IMR-90 (cell line): ENCODE data around the gene TRIM41. TPM values are rescaled to one million over a fixed set of nuclear protein-coding genes. Genes with fewer than 3 reads are reported as not detected.

Experiments used
- ATAC-seq: fragments of 200-7000 bp; cut with Tn5 transposase; 2 replicates; pipeline ENCODE4 v1.9.1; 2020; ENCODE audit warnings: low read depth, mild to moderate bottlenecking, moderate library complexity
- BruUV-seq: library from RNA; stranded (reverse); fragments of 400-500 nt; replicated peaks from 2 replicates; lab custom pipeline; 2021; lab: Mats Ljungman, UMichigan
- CTCF ChIA-PET: fragments of 300-600 bp; formaldehyde crosslinking; extraction: SDS; loops from one replicate; lab custom pipeline; 2021; ENCODE audit warnings: antibody characterized with exemption; lab: Yijun Ruan, JAX
- POLR2A ChIA-PET: fragments of 300-600 bp; sonication (Branson Sonifier 250); formaldehyde crosslinking; loops from one replicate; lab custom pipeline; 2022; ENCODE audit warnings: antibody characterized with exemption; ENCODE audit not compliant: unreplicated experiment; lab: Charles Lee
- DNase-seq: peaks from one replicate; pipeline ENCODE4 v3.0.0; 2013
- H2AFZ ChIP-seq: replicated peaks from 2 replicates; pipeline ENCODE3; 2013; ENCODE audit warnings: low read length, mild to moderate bottlenecking; ENCODE audit not compliant: poor library complexity
- H2AK5ac ChIP-seq: 2 replicates; pipeline ENCODE4 v1.6.1; 2013; ENCODE audit warnings: low read depth, low read length, inconsistent platforms
- H2AK9ac ChIP-seq: replicated peaks from 2 replicates; pipeline ENCODE3; 2013; ENCODE audit warnings: mild to moderate bottlenecking, low read depth, low read length, moderate library complexity; ENCODE audit not compliant: poor library complexity
- H2BK120ac ChIP-seq: 2 replicates; pipeline ENCODE4 v1.6.1; 2013; ENCODE audit warnings: low read depth, low read length, inconsistent platforms
- H2BK15ac ChIP-seq: 3 replicates; pipeline ENCODE4 v1.6.1; 2013; ENCODE audit warnings: low read depth, low read length, inconsistent platforms
- H2BK20ac ChIP-seq: 2 replicates; pipeline ENCODE4 v1.6.1; 2013; ENCODE audit warnings: low read depth, mild to moderate bottlenecking, inconsistent platforms, low read length, moderate library complexity
- H2BK5ac ChIP-seq: 2 replicates; pipeline ENCODE4 v1.6.1; 2013; ENCODE audit warnings: mild to moderate bottlenecking, low read depth, low read length, inconsistent platforms; ENCODE audit not compliant: poor library complexity, severe bottlenecking
- H3K14ac ChIP-seq: replicated peaks from 2 replicates; pipeline ENCODE4 v1.6.1; 2013; ENCODE audit warnings: low read depth, low read length, inconsistent platforms
- H3K18ac ChIP-seq: 2 replicates; pipeline ENCODE4 v1.6.1; 2013; ENCODE audit warnings: low read depth, low read length, control low read depth
- H3K23ac ChIP-seq: 2 replicates; pipeline ENCODE4 v1.6.1; 2013; ENCODE audit warnings: low read depth, low read length, inconsistent platforms
- H3K27ac ChIP-seq: 2 replicates; pipeline ENCODE4 v1.5.1; 2013; ENCODE audit warnings: mild to moderate bottlenecking, control low read depth, low read length; ENCODE audit not compliant: insufficient read depth
- H3K27me3 ChIP-seq: 2 replicates; pipeline ENCODE4 v1.6.1; 2013; ENCODE audit warnings: low read length; ENCODE audit not compliant: control insufficient read depth, insufficient read depth
- H3K36me3 ChIP-seq: 2 replicates; pipeline ENCODE4 v1.6.1; 2013; ENCODE audit warnings: low read length, mixed read lengths; ENCODE audit not compliant: control insufficient read depth, insufficient read depth
- H3K4ac ChIP-seq: 2 replicates; pipeline ENCODE4 v1.6.1; 2013; ENCODE audit warnings: low read depth, low read length, inconsistent platforms
- H3K4me1 ChIP-seq: 2 replicates; pipeline ENCODE4 v1.6.1; 2013; ENCODE audit warnings: low read length, mixed read lengths; ENCODE audit not compliant: control insufficient read depth, insufficient read depth
- H3K4me2 ChIP-seq: 2 replicates; pipeline ENCODE4 v1.6.1; 2013; ENCODE audit warnings: low read depth, mild to moderate bottlenecking, control low read depth, low read length, moderate library complexity
- H3K4me3 ChIP-seq: 2 replicates; pipeline ENCODE4 v1.5.1; 2013; ENCODE audit warnings: low read depth, mild to moderate bottlenecking, control low read depth, low read length, moderate library complexity; ENCODE audit not compliant: insufficient read depth
- H3K56ac ChIP-seq: 2 replicates; pipeline ENCODE4 v1.6.1; 2013; ENCODE audit warnings: low read length, inconsistent platforms; ENCODE audit not compliant: insufficient read depth; ENCODE audit errors: extremely low read depth
- H3K79me1 ChIP-seq, 2 experiments: 2 replicates each; pipeline ENCODE4 v1.6.1; 2013; ENCODE audit warnings: low read length in 2 of 2, inconsistent platforms in 1 of 2, low read depth in 1 of 2
- H3K9ac ChIP-seq: 2 replicates; pipeline ENCODE4 v1.6.1; 2013; ENCODE audit warnings: low read depth, low read length, control low read depth
- H3K9me1 ChIP-seq: 2 replicates; pipeline ENCODE4 v1.6.1; 2013; ENCODE audit warnings: low read length, inconsistent platforms; ENCODE audit not compliant: insufficient read depth
- H3K9me3 ChIP-seq: 2 replicates; pipeline ENCODE4 v1.6.1; 2013; ENCODE audit warnings: low read length; ENCODE audit not compliant: control insufficient read depth, insufficient read depth
- H4K20me1 ChIP-seq: 2 replicates; pipeline ENCODE4 v1.6.1; 2013; ENCODE audit warnings: low read length, inconsistent platforms; ENCODE audit not compliant: insufficient read depth
- H4K5ac ChIP-seq: 2 replicates; pipeline ENCODE4 v1.6.1; 2013; ENCODE audit warnings: mild to moderate bottlenecking, low read depth, low read length, control low read depth
- H4K8ac ChIP-seq, 2 experiments: 2 replicates each; pipeline ENCODE4 v1.6.1; 2013; ENCODE audit warnings: low read depth in 2 of 2, low read length in 2 of 2, control low read depth in 1 of 2, inconsistent platforms in 1 of 2
- H4K91ac ChIP-seq: 2 replicates; pipeline ENCODE4 v1.6.1; 2013; ENCODE audit warnings: low read depth, low read length, inconsistent platforms; ENCODE audit not compliant: insufficient read depth
- BHLHE40 ChIP-seq: fragments of 150-350 bp; IDR thresholded peaks from 2 replicates; pipeline ENCODE4 v1.6.1; 2016; ENCODE audit warnings: mild to moderate bottlenecking, low read depth, low read length
- CTCF ChIP-seq: conservative IDR thresholded peaks from 2 replicates; pipeline ENCODE4 v1.5.1; 2012; ENCODE audit warnings: mild to moderate bottlenecking, low read depth, low read length, improper control_type of control experiment
- MAZ ChIP-seq: IDR thresholded peaks from 2 replicates; pipeline ENCODE4 v1.6.1; 2012; ENCODE audit warnings: low read depth, mild to moderate bottlenecking, low read length, improper control_type of control experiment, moderate library complexity, borderline replicate concordance
- MXI1 ChIP-seq: IDR thresholded peaks from 2 replicates; pipeline ENCODE4 v1.6.1; 2012; ENCODE audit warnings: low read depth, mild to moderate bottlenecking, low read length, moderate library complexity, borderline replicate concordance
- NFE2L2 ChIP-seq: fragments of 150-350 bp; IDR thresholded peaks from 2 replicates; pipeline ENCODE4 v1.6.1; 2016; ENCODE audit warnings: low read depth, mild to moderate bottlenecking, low read length
- POLR2A ChIP-seq: IDR thresholded peaks from 2 replicates; pipeline ENCODE4 v1.6.1; 2012; ENCODE audit warnings: mild to moderate bottlenecking, low read depth, low read length
- RAD21 ChIP-seq: IDR thresholded peaks from 2 replicates; pipeline ENCODE4 v1.6.1; 2012; ENCODE audit warnings: low read length, improper control_type of control experiment
- RCOR1 ChIP-seq: IDR thresholded peaks from 2 replicates; pipeline ENCODE4 v1.6.1; 2012; ENCODE audit warnings: mild to moderate bottlenecking, low read length, improper control_type of control experiment; ENCODE audit not compliant: insufficient replicate concordance
- SMC3 ChIP-seq: fragments of 150-350 bp; IDR thresholded peaks from 2 replicates; pipeline ENCODE4 v1.6.1; 2016; ENCODE audit warnings: low read depth, mild to moderate bottlenecking, antibody characterized with exemption, low read length, moderate library complexity
- USF2 ChIP-seq: fragments of 150-350 bp; IDR thresholded peaks from 2 replicates; pipeline ENCODE4 v1.6.1; 2017; ENCODE audit warnings: mild to moderate bottlenecking, antibody characterized with exemption, low read length, low read depth
- WGBS, 2 experiments: methylation state at CpG; one replicate each; pipeline versions ENCODE4 v1.1.5 to v1.1.7; 2013; ENCODE audit warnings: missing lambda C conversion rate in 2 of 2; ENCODE audit not compliant: insufficient read length in 1 of 2; ENCODE audit errors: extremely low coverage in 2 of 2; 5-methylcytosine and 5-hydroxymethylcytosine counted together
- dilution Hi-C: fragments of 300-500 bp; cut with HindIII; formaldehyde crosslinking; loops from one replicate; pipeline ENCODE4 v1.14.3; 2018; ENCODE audit warnings: low sequenced_read_pairs; ENCODE audit not compliant: unreplicated experiment
- in situ Hi-C: fragments of 300-500 bp; cut with MboI; formaldehyde crosslinking; loops from 3 replicates; pipeline ENCODE4 v1.14.3; 2019; ENCODE audit warnings: low sequenced_read_pairs, inconsistent platforms, mixed read lengths
- intact Hi-C: fragments of 100-400 bp; cut with micrococcal nuclease; formaldehyde crosslinking; loops from 2 replicates; pipeline ENCODE4 v1.10.0; 2022
- polyA plus RNA-seq, 3 experiments: library from polyadenylated mRNA; depleted of rRNA; stranded (reverse); fragments of >200 nt; gene quantifications; 2 replicates each; pipeline ENCODE4 v1.2.3, GENCODE V29; 2012; ENCODE audit warnings: low replicate concordance in 1 of 3
- total RNA-seq: library from RNA; depleted of rRNA; stranded (reverse); fragments of >200 nt; gene quantifications from 2 replicates; pipeline ENCODE4 v1.2.3, GENCODE V29; 2012

The TRIM41 gene
- total and polyA plus RNA-seq, 2 of the 4 experiments (the other 2 are of a cell fraction): 5.9 to 15.7 TPM

DNA sequence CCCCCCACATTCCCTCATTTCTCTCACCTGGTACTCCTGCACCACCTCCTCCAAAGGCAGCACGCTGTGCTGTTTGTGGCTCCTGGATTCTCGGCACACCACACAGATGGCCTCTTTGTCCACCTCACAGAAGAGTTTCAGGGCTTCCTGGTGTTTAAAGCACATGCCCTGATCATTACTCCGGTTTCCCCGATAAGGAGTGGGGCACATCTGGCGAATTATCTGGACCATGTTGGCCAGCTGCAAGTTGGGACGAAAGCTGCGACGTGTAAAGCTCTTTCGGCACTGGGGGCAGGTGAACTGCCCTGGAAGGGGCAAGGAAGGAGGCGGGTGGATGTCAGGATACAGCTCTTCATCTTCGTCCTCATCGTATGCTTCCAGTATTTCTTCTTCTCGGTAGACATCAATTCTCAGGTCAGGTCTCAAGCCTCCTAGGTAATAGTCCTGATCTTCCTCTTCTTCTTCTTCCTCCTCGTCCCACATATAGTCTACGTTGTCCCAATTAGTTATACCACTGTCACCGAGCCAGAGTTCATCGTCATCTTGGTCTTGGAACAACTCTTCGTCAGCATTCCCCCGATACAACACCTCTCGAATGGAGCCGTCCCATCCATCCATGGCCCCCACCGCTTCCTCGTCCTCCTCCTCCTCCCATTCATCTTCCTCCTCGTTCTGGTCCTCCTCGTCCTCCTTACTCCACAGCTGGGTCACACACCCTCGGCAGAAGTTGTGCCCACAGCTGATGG is 37.1 kb downstream of the TRIM41 start (continued):
- no peak for TF ChIP-seq BHLHE40
- no peak for TF ChIP-seq POLR2A
- TF ChIP-seq NFE2L2: no peak

DNA sequence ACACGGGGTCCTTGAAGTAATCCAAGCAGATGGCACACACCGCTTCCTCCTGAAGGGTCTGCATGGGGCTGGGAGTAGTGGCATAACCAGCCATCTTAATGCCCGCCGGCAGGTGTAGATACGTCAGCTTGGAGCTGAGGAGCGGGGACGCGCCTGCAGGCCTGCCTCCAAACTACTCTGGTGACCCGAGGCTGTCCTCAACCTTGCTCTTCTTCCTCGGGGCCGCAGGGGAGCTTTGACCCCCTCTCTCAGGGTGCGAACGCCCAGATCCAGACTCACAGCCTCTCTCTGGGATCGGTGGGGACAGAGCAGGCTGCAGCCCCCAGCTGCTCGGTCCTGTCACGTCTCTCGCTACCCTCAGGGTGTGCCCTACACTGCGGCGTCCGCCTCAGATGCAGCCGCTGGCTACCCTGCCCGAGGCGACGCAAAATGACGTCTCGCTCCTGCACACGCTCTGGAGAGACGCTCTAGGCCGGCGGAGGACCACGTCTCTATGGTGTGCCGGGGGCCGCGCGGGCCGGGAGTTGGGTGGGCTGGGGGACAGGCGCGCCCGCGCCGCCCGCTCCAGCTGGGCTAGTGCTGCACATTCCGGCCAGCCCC is 37.7 kb downstream of the TRIM41 start, which contains the start of gene TRIM52:
TRIM52 (minus strand) TSS at position 424 of the 600 bp plus-strand sequence; CDS start at position 94, 330 bp downstream.
- POLR2A ChIA-PET: interaction anchor here (0.7 kb wide), 1 partner anchor 1687 kb away, joined by 3 read pairs; no protein-coding TSS in a partner anchor
- CTCF ChIA-PET: interaction anchor here (1.3 to 1.4 kb wide), 2 partner anchors 9 to 19 kb away, joined by 3 to 5 read pairs; no protein-coding TSS in a partner anchor
- no peak within 1 kb of the TSS for H2BK20ac ChIP-seq
- peak within 1 kb of the TSS; percentile 79 for H3K4ac ChIP-seq
- peak within 1 kb of the TSS; percentile 76 for H4K91ac ChIP-seq
- peak within 1 kb of the TSS; percentile 97 for H3K14ac ChIP-seq
- intact Hi-C loops (loop anchor here (1.0 to 5.0 kb wide), 2 partner anchors 15 to 74 kb away; no protein-coding TSS in a partner anchor), dilution Hi-C loops (no loop called here), in situ Hi-C loops (no loop called here)
- peak within 1 kb of the TSS; percentile 98 for H3K4me2 ChIP-seq
- H3K36me3 ChIP-seq: peaks cover 7% of the 10 kb centered on the region; the same call in 1 of the 2 replicates
- H3K4me1 ChIP-seq: peaks cover 2% of the 10 kb centered on the region; the same call in 1 of the 2 replicates
- H2AK5ac ChIP-seq: peak within 1 kb of the TSS; percentile 96
- H3K9me3 ChIP-seq: no peaks in the 10 kb centered on the region
- H3K4me3 ChIP-seq: peak within 1 kb of the TSS; percentile 95
- peak within 1 kb of the TSS; percentile 91 for H2BK5ac ChIP-seq
- H3K27me3 ChIP-seq: no peaks in the 10 kb centered on the region
- H3K18ac ChIP-seq: peak within 1 kb of the TSS; percentile 70; the same call in 1 of the 2 replicates
- no peak within 1 kb of the TSS for H2BK15ac ChIP-seq
- peak within 1 kb of the TSS; percentile 40; the same call in 1 of the 2 replicates for H2BK120ac ChIP-seq
- H3K23ac ChIP-seq: peak within 1 kb of the TSS; percentile 75
- TF ChIP-seq CTCF (0 out of 2 replicates have a peak, but pooled peaks have one; percentile 1), SMC3 (no peak), BHLHE40 (peak; percentile 46; the same call in 1 of the 2 replicates), USF2 (no peak), MXI1 (peak; percentile 77), RAD21 (no peak; the same call in 1 of the 2 replicates), POLR2A (peak; percentile 77; the same call in 1 of the 2 replicates), MAZ (peak; percentile 72; the same call in 1 of the 2 replicates), RCOR1 (no peak)
- DNase-seq: peak; percentile 87
- peak; percentile 87 for ATAC-seq
- H3K9me1 ChIP-seq: peaks cover 7% of the 10 kb centered on the region
- peak within 1 kb of the TSS; percentile 93 for H4K5ac ChIP-seq
- H2AFZ ChIP-seq: peak within 1 kb of the TSS; percentile 93
- H4K8ac ChIP-seq: peak within 1 kb of the TSS; percentile 76 to 94
- H2AK9ac ChIP-seq: peak within 1 kb of the TSS; percentile 98
- H3K56ac ChIP-seq: peak within 1 kb of the TSS; percentile 84
- BruUV-seq: no TSS peak
- H3K79me1 ChIP-seq: peaks cover 8 to 56% of the 10 kb centered on the region in 2 experiments; a peak in 3 of 4 replicates
- no CpG with 5 or more reads among the region's 43 CpGs for WGBS, 2 experiments
- peaks cover 29% of the 10 kb centered on the region for H4K20me1 ChIP-seq
- H3K27ac ChIP-seq: peak within 1 kb of the TSS; percentile 97
- peak within 1 kb of the TSS; percentile 96 for H3K9ac ChIP-seq
